Sigmoid colon (tissue), 4 donors: Measurements from ENCODE around the gene NOS1.

ENCODE experiments used
- CTCF ChIP-seq, 4 experiments: fragments of 450-650 bp in 3 of 4; fragments of 200-600 bp in 1 of 4; IDR thresholded peaks; one replicate each; pipeline ENCODE4 v1.5.1; 2016 to 2019; ENCODE audit warnings: antibody characterized with exemption in 4 of 4, mild to moderate bottlenecking in 3 of 4, moderate library complexity in 2 of 4
- POLR2AphosphoS5 ChIP-seq, 4 donors: sonication (generic); formaldehyde crosslinking; IDR thresholded peaks; one replicate each; pipeline ENCODE4 v1.6.1; 2017; ENCODE audit warnings: antibody characterized with exemption in 4 of 4

- TF ChIP-seq CTCF (IDR thresholded peaks at IDR 0.05) = no peak
- no peak for TF ChIP-seq POLR2AphosphoS5 (IDR thresholded peaks at IDR 0.05)
Observed at GRCh38 chr12:117202033-117202432, 159.4 kb downstream of the NOS1 start.
